Mucosa of rectum (tissue), 2 donors: ENCODE measurements around the gene ZSWIM1.
"Not testable (repeated sequence)": the region's sequence is repeated elsewhere in the genome, so short reads cannot be mapped to it uniquely, and the experiment has no call there.

ENCODE experiments used
- H3K27ac ChIP-seq, 2 donors: one replicate each; pipeline ENCODE4 v1.7.0; 2013; ENCODE audit warnings: inconsistent platforms in 2 of 2, low read depth in 2 of 2, low read length in 2 of 2
- H3K27me3 ChIP-seq, 2 donors: one replicate each; pipeline ENCODE4 v1.7.0; 2013; ENCODE audit warnings: low read length in 2 of 2; ENCODE audit not compliant: control insufficient read depth in 2 of 2, insufficient read depth in 2 of 2
- H3K36me3 ChIP-seq, 2 donors: one replicate each; pipeline ENCODE4 v1.7.0; 2013; ENCODE audit warnings: low read length in 2 of 2; ENCODE audit not compliant: control insufficient read depth in 2 of 2, insufficient read depth in 2 of 2
- H3K4me1 ChIP-seq, 2 donors: one replicate each; pipeline ENCODE4 v1.7.0; 2013; ENCODE audit warnings: low read length in 2 of 2, mild to moderate bottlenecking in 1 of 2; ENCODE audit not compliant: control insufficient read depth in 2 of 2, insufficient read depth in 2 of 2
- H3K4me3 ChIP-seq, 2 donors: one replicate each; pipeline ENCODE4 v1.7.0; 2013; ENCODE audit warnings: low read length in 2 of 2
- H3K9ac ChIP-seq, 2 donors: one replicate each; pipeline ENCODE4 v1.7.0; 2013; ENCODE audit warnings: low read length in 2 of 2, low read depth in 1 of 2, mild to moderate bottlenecking in 1 of 2
- H3K9me3 ChIP-seq, 2 donors: one replicate each; pipeline ENCODE4 v1.7.0; 2013; ENCODE audit warnings: low read length in 2 of 2; ENCODE audit not compliant: control insufficient read depth in 2 of 2
- donor health status: healthy.
- donor health status: Normal muscosa, but diverticular disease.

Gene ZSWIM1

DNA sequence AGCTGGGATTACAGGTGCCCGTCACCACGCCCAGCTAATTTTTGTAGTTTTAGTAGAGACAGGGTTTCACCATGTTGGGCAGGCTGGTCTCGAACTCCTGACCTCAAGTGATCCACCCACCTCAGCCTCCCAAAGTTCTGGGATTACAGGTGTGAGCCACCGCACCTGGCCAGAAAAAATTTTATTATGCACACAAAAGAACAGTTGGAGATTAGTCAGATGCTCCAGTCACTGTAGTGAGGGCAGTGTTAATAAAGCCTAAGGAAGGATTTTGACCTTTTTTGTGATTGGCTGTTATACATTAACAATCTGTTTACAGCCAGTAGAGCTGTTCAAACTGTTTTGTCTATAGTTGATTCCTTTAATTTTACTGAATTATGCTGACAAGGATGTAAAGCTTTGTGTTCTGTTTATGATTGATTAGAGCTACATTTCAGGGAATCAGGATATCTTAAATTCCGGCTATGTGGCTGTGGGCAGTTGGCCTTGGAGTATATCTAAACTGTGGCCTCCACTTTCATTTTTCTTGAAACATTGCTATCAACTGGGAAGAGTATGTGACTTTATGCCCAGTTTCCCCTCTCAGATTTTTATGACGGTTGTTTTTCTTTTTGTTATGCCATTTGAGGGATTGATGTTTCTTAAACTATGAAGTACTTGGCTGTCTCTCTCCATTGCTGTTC, 13.8 kb upstream of the ZSWIM1 start:
- no peak overlapping the region for H3K4me3 ChIP-seq
- no peaks in the 10 kb centered on the region for H3K9me3 ChIP-seq
- peak overlapping the region; percentile 49 to 62 for H3K27ac ChIP-seq

DNA sequence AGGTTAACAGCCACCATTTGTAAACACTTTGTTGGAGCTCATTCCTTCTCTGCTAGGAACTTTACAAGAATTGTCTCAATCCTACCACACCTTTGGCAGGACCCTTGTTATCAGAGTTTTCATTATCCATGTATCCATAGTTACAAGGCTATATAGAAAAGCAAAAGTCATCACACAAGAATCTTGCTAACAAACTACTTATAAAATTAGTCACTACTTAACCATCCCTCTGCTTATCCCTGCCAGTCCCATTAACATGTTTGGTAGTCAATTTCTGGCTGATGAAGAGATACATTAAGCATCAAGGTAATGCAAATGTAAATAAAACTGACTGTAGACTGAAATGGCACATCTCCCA, 13.2 kb upstream of the ZSWIM1 start:
- peaks cover 2 to 17% of the 10 kb centered on the region in 2 donors for H3K4me1 ChIP-seq
- peaks cover 0 to 4% of the 10 kb centered on the region in 2 donors for H3K36me3 ChIP-seq
- no peaks in the 10 kb centered on the region for H3K9me3 ChIP-seq
- H3K4me3 ChIP-seq, result no peak overlapping the region
- H3K9ac ChIP-seq, result no peak overlapping the region
- H3K27ac ChIP-seq, result peak overlapping the region; percentile 49 to 62
- no peaks in the 10 kb centered on the region for H3K27me3 ChIP-seq

More for the DNA sequence above, 13.8 kb upstream of the ZSWIM1 start:
- no peak overlapping the region for H3K9ac ChIP-seq
- H3K36me3 ChIP-seq, result no peaks in the 10 kb centered on the region
- H3K4me1 ChIP-seq, result peaks cover 2 to 17% of the 10 kb centered on the region in 2 donors
- H3K27me3 ChIP-seq, result no peaks in the 10 kb centered on the region

DNA sequence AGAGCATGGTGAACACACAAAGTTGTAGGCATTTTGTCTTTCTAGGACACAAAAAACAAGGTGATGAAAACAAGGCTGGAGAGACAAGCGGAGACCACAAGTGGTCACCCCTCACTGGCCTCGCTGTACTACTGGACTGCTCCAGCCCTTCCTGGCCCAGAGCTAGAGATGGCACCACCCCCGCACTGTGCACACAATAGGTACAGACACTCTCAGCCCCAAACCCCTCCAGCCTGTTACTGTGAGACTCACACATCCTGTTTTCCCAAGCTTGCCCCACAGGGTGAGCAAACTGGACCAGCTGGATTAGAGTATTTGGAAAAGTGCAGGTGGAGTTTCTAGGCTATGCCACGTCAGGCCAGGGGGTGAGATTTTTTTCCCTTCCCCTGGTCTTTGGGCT, 8.4 kb upstream of the ZSWIM1 start:
- Histone ChIP-seq H3K27me3 (no peaks in the 10 kb centered on the region), H3K36me3 (peaks cover 9 to 16% of the 10 kb centered on the region in 2 donors), H3K9me3 (no peaks in the 10 kb centered on the region), H3K4me3 (no peak overlapping the region), H3K4me1 (peaks cover 0 to 6% of the 10 kb centered on the region in 2 donors), H3K9ac (no peak overlapping the region), H3K27ac (no peak overlapping the region)

DNA sequence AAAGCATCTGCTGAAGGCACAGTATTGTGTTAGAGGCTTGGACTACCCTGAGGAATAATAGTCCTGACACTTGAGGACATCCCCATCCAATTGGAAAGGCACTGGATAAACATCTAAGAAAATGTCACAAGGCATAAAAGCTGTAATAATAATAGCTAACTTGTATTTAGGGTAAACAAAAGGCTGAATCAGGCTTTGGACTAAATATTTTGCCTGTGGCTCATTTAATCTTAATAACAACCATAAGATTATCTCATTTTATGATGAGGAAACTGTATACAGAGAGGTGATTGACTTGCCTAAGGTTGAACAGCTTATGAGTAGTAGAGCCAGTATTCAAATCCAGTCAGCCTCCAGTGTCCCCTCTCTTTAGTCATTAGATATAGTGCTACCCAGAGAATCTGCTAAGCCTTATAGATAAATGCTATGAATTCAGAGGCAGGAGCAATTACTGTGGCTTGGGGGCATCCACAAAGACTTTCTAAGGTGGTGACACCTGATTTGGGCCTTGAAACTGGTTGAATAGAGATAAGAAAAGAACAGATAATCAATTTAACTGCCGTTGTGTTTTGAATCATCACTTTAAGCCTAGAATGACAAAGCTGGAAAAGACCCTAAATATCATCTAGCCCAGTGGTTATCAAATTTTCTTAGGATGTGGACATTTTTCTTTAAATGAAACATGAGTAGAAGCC, 7.5 kb upstream of the ZSWIM1 start:
- H3K27ac ChIP-seq, result no peak overlapping the region
- H3K4me3 ChIP-seq, result no peak overlapping the region
- no peaks in the 10 kb centered on the region for H3K27me3 ChIP-seq
- no peak overlapping the region for H3K9ac ChIP-seq
- no peaks in the 10 kb centered on the region for H3K4me1 ChIP-seq
- no peaks in the 10 kb centered on the region for H3K9me3 ChIP-seq
- peaks cover 14 to 25% of the 10 kb centered on the region in 2 donors for H3K36me3 ChIP-seq

DNA sequence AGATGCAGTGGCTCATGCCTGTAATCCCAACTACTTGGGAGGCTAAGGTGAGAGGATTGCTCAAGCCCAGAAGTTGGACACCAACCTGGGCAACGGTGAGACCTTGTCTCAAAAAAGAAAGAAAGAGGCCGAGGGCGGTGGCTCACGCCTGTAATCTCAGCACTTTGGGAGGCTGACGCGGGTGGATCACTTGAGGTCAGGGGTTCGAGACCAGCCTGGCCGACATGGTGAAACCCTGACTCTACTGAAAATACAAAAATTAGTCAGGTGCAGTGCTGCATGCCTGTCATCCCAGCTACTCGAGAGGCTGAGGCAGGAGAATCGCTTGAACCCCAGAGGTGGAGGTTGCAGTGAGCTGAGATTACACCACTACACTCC, 6.9 kb upstream of the ZSWIM1 start:
- H3K9me3 ChIP-seq, result not testable (repeated sequence)

DNA sequence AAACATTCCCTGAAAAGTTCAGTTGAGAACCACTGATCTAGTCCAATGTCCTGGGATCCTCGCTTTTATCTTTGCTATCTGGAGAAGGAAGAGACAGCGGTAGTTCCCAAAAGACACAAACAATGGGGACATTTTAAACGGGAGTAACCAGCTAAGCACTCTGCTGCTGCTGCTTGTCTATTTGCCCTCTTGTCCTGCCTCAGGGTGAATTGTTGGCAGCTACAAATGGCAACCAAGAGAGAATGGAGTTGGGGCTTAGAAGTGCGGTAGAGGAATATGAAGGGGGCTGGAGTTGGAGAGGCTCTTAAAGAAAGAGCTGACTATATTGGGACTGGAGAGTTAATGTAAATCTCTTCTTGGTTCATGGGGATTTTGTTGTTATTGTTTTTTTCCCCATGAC, 6.5 kb upstream of the ZSWIM1 start:
- Histone ChIP-seq H3K4me3 (no peak overlapping the region), H3K9me3 (no peaks in the 10 kb centered on the region), H3K27me3 (no peaks in the 10 kb centered on the region), H3K9ac (no peak overlapping the region), H3K4me1 (no peaks in the 10 kb centered on the region), H3K27ac (no peak overlapping the region), H3K36me3 (peaks cover 14 to 28% of the 10 kb centered on the region in 2 donors)

More for the DNA sequence above, 6.9 kb upstream of the ZSWIM1 start:
- H3K27ac ChIP-seq, H3K4me1 ChIP-seq, H3K4me3 ChIP-seq, H3K9ac ChIP-seq, H3K27me3 ChIP-seq: not testable (repeated sequence)
- peaks cover 14 to 28% of the 10 kb centered on the region in 2 donors for H3K36me3 ChIP-seq

DNA sequence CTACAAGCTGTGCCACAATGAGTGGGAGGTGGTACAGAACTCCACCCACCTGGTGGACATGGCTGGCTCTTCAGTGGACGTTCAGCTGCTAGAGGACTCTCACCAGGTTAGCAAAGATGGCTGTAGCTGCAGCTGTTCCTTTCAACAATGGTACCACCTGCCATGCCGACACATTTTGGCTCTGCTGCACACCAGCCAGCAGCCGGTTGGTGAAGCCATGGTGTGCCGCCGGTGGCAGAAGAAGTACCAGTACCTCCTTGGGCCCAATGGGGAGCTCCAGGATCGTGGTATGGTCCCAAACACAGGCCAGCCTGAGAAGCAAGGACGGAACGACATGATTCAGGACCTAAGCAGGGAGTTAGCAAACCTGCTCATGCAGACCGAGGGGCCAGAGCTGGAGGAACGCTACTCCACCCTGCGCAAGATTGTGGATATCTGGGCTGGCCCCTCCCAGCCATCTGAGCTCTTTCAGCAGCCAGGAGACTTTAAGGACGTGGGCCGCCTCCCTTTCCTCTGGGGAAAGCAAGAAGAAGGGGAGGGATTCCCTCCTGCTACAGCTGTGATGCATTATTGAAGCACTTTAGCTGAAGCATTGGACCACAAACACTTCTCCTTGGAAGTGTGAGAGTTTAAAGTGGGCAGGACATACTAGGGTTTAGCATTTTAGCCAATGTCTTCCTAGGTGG, 2.8 kb upstream of the ZSWIM1 start:
- no peak overlapping the region for H3K4me3 ChIP-seq
- no peaks in the 10 kb centered on the region for H3K9me3 ChIP-seq
- H3K9ac ChIP-seq, result no peak overlapping the region
- peaks cover 18 to 32% of the 10 kb centered on the region in 2 donors for H3K36me3 ChIP-seq
- no peak overlapping the region for H3K27ac ChIP-seq
- H3K4me1 ChIP-seq, result peaks cover 0 to 4% of the 10 kb centered on the region in 2 donors
- H3K27me3 ChIP-seq, result no peaks in the 10 kb centered on the region

DNA sequence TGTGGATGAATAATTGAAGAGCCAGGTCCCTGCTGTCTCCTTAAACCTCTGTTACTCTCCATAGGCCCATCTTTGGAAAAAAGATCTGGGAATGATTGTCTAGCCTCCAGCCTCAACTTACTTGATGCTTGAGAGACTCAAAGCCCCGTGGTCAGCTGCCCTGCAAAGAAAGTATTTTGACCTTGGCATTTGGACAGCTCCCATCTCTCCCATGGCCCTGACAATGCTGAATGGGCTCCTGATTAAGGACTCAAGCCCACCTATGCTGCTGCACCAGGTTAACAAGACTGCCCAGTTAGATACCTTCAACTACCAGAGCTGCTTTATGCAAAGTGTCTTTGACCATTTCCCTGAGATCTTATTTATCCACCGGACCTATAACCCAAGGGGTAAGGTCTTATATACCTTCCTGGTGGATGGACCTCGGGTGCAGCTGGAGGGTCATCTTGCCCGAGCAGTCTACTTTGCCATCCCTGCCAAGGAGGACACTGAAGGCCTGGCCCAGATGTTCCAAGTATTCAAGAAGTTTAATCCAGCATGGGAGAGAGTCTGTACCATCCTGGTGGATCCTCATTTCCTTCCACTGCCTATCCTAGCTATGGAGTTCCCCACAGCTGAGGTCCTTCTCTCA, 1.6 kb downstream of the ZSWIM1 start:
- no peak overlapping the region for H3K4me3 ChIP-seq
- no peaks in the 10 kb centered on the region for H3K27me3 ChIP-seq
- no peak overlapping the region for H3K9ac ChIP-seq
- H3K36me3 ChIP-seq, result peaks cover 15 to 50% of the 10 kb centered on the region in 2 donors
- H3K27ac ChIP-seq, result no peak overlapping the region
- peaks cover 0 to 4% of the 10 kb centered on the region in 2 donors for H3K4me1 ChIP-seq
- no peaks in the 10 kb centered on the region for H3K9me3 ChIP-seq

DNA sequence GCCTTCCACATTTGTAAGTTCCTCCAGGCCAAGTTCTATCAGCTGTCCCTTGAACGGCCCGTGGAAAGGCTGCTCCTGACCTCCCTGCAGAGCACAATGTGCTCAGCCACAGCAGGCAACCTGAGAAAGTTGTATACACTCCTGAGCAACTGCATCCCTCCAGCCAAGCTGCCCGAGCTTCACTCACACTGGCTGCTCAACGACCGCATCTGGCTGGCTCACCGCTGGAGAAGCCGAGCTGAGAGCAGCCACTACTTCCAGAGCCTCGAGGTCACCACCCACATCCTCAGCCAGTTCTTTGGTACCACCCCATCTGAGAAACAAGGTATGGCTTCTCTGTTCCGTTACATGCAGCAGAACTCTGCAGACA, 2.1 kb downstream of the ZSWIM1 start:
- no peak overlapping the region for H3K4me3 ChIP-seq
- no peaks in the 10 kb centered on the region for H3K9me3 ChIP-seq
- no peak overlapping the region for H3K9ac ChIP-seq
- H3K4me1 ChIP-seq, result peaks cover 0 to 4% of the 10 kb centered on the region in 2 donors
- H3K27me3 ChIP-seq, result no peaks in the 10 kb centered on the region
- H3K27ac ChIP-seq, result no peak overlapping the region
- H3K36me3 ChIP-seq, result peaks cover 11 to 48% of the 10 kb centered on the region in 2 donors
